ENCODE results near the gene RNF224. TPM values are rescaled to one million over a fixed set of nuclear protein-coding genes. Genes with fewer than 3 reads are reported as not detected.

The RNF224 gene
- polyA plus RNA-seq, 2 of the 4 experiments (the other 2 are of a cell fraction): 0.04 TPM; not detected in 1

DNA sequence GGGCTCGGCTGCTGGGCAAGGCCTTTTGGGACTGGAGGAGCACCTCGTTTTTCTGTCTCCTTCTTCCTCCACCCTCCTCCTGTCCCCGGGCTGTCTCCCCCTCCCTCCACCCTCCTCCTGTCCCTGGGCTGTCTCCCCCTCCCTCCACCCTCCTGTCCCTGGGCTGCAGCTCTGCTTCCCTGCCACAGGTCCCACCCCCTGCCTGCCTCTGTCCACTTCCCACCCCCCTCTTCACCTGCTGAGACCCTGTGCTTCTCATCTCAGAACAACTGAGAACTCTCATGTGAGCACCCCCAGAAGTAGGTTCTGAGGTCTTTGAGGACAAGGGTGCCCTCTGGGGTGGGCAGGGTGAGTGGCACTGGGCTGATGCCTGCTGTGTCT, 44.4 kb downstream of the RNF224 start:
- ChIA-PET POLR2A (no interaction called here), CTCF (interaction anchor here (1.4 to 4.2 kb wide), 5 partner anchors 10 to 35 kb away, joined by 4 to 43 read pairs (median 7); partner anchors contain the start of gene NRARP)
- Histone ChIP-seq H3K27ac (no peak overlapping the region), H3K4me3 (no peak overlapping the region), H3K4me1 (peaks cover 40% of the 10 kb centered on the region), H3K4me2 (no peak overlapping the region), H3K9me3 (no peaks in the 10 kb centered on the region)
- FAIRE-seq: no peak
- ATAC-seq: no peak
- no peak for DNase-seq (ENCODE audit: low read depth in 1 of 2, low spot score in 1 of 2)
- 67% methylated on average over 2 of the region's 3 CpGs for WGBS (ENCODE audit: missing lambda C conversion rate)
- TF ChIP-seq RAD21 (conservative IDR thresholded peaks at IDR 0.05 in 1 of 2, IDR thresholded peaks at IDR 0.05 in 1 of 2) (no peak), TFCP2L1 (CRISPR knock-in tag; IDR thresholded peaks at IDR 0.05) (no peak), FOSL2 (IDR thresholded peaks at IDR 0.05) (no peak), FOSL2 (CRISPR knock-in tag; IDR thresholded peaks at IDR 0.05) (no peak), JUNB (IDR thresholded peaks at IDR 0.05) (no peak), USF2 (IDR thresholded peaks at IDR 0.05) (no peak), TP53 (CRISPR knock-in tag; IDR thresholded peaks at IDR 0.05) (no peak)
- TF ChIP-seq, protein P1, sequence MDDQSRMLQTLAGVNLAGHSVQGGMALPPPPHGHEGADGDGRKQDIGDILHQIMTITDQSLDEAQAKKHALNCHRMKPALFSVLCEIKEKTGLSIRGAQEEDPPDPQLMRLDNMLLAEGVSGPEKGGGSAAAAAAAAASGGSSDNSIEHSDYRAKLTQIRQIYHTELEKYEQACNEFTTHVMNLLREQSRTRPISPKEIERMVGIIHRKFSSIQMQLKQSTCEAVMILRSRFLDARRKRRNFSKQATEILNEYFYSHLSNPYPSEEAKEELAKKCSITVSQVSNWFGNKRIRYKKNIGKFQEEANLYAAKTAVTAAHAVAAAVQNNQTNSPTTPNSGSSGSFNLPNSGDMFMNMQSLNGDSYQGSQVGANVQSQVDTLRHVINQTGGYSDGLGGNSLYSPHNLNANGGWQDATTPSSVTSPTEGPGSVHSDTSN (IDR thresholded peaks at IDR 0.05): no peak

GRCh38 chr9:137272241-137273094, 45.2 kb downstream of the RNF224 start:
- Histone ChIP-seq H3K27ac (no peak overlapping the region; a peak in 1 of 6 replicates), H3K4me3 (no peak overlapping the region), H3K4me2 (no peak overlapping the region), H3K4me1 (peaks cover 46% of the 10 kb centered on the region), H3K9me3 (no peaks in the 10 kb centered on the region)
- no peak for DNase-seq (ENCODE audit: low read depth in 1 of 2, low spot score in 1 of 2)
- CTCF ChIA-PET: interaction anchor here (0.6 to 4.2 kb wide), 8 partner anchors 11 to 233 kb away, joined by 3 to 43 read pairs (median 5); partner anchors contain the start of genes MAN1B1 and NRARP
- no peak for FAIRE-seq
- no peak for ATAC-seq
- WGBS (ENCODE audit: missing lambda C conversion rate): 90% methylated on average over 26 of the region's 39 CpGs
- TF ChIP-seq NFE2L2 (conservative IDR thresholded peaks at IDR 0.05; ENCODE audit: low read length) (no peak), CHD2 (IDR thresholded peaks at IDR 0.05; ENCODE audit: low read length, partially characterized antibody) (no peak), REST (IDR thresholded peaks at IDR 0.05) (no peak), ZNF302 (CRISPR knock-in tag; IDR thresholded peaks at IDR 0.05) (no peak)
- POLR2A ChIA-PET: interaction anchor here (1.2 kb wide), 1 partner anchor 32 kb away, joined by 4 read pairs; the partner anchor contains the start of gene TUBB4B

DNA sequence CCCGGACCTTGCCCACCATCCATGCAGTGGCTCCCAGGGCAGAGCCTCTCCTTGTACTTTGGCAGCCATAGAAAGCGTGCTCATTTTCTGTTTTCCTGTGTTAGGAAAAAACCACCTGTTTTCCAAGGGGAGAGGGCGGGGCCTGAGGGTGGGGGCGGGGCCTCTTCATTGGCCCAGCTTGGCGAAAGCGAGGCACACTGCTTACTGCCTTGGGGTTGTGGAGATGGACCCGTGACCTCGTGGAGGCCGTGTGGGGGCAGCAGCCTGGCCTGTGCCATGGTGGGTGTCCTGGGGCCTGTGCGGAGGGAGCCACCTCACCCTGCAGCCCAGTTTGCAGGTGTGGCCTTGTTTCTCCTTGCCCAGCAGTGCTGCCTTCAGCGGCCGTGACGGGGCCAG, 45.8 kb downstream of the RNF224 start:
- H3K4me2 ChIP-seq: no peak overlapping the region
- POLR2A ChIA-PET: interaction anchor here (1.2 kb wide), 1 partner anchor 32 kb away, joined by 4 read pairs; the partner anchor contains the start of gene TUBB4B
- no peak for ATAC-seq
- no peaks in the 10 kb centered on the region for H3K9me3 ChIP-seq
- DNase-seq (ENCODE audit: low read depth in 1 of 2, low spot score in 1 of 2): no peak
- H3K4me3 ChIP-seq: no peak overlapping the region
- CTCF ChIA-PET: interaction anchor here (0.7 to 4.2 kb wide), 7 partner anchors 11 to 187 kb away, joined by 3 to 43 read pairs (median 4); partner anchors contain the start of genes MAN1B1 and NRARP
- FAIRE-seq: no peak
- no peak overlapping the region; a peak in 1 of 6 replicates for H3K27ac ChIP-seq
- 78% methylated on average over 9 of the region's 13 CpGs for WGBS (ENCODE audit: missing lambda C conversion rate)
- peaks cover 41% of the 10 kb centered on the region for H3K4me1 ChIP-seq
- TF ChIP-seq NR3C1 (IDR thresholded peaks at IDR 0.05): no peak
- TF ChIP-seq, protein P1 (IDR thresholded peaks at IDR 0.05): no peak
- TF ChIP-seq USF2 (IDR thresholded peaks at IDR 0.05): no peak
- TF ChIP-seq HES2 (IDR thresholded peaks at IDR 0.05): no peak
- TF ChIP-seq FOSB (CRISPR knock-in tag; IDR thresholded peaks at IDR 0.05): no peak
- no peak for TF ChIP-seq E2F6 (IDR thresholded peaks at IDR 0.05; ENCODE audit: borderline replicate concordance, low read depth)
- no peak for TF ChIP-seq NPAS2 (CRISPR knock-in tag; IDR thresholded peaks at IDR 0.05; ENCODE audit: borderline replicate concordance)
- TF ChIP-seq EHMT2 (IDR thresholded peaks at IDR 0.05; ENCODE audit: low read depth): no peak
- TF ChIP-seq CHD2 (IDR thresholded peaks at IDR 0.05; ENCODE audit: low read length, partially characterized antibody): no peak
- TF ChIP-seq ESRRA (IDR thresholded peaks at IDR 0.05; ENCODE audit: borderline replicate concordance, low read length): no peak
- no peak for TF ChIP-seq SREBF2 (IDR thresholded peaks at IDR 0.05)
- TF ChIP-seq ATOH8 (CRISPR knock-in tag; IDR thresholded peaks at IDR 0.05; ENCODE audit: low read depth): no peak
- no peak for TF ChIP-seq CBX8 (IDR thresholded peaks at IDR 0.05)
